CD14-positive monocyte (primary cell): ENCODE results near the gene ADIRF. TPM values are rescaled to one million over a fixed set of nuclear protein-coding genes. Genes with fewer than 3 reads are reported as not detected.
"Not testable (repeated sequence)": the region's sequence is repeated elsewhere in the genome, so short reads cannot be mapped to it uniquely, and the experiment has no call there.

ENCODE experiments used
- DNase-seq, 3 donors: peaks; one replicate each; pipeline ENCODE4 v3.0.0-alpha.2; 2011 to 2022
- H2AFZ ChIP-seq: 2 replicates; pipeline ENCODE4 v1.6.0; 2012; ENCODE audit warnings: mild to moderate bottlenecking, low read depth, low read length, inconsistent platforms; ENCODE audit not compliant: insufficient read depth, poor library complexity, severe bottlenecking
- H3K27ac ChIP-seq, 2 donors: 1 replicate in 1 of 2; 2 replicates in 1 of 2; pipeline ENCODE4 v1.5.1; 2012 to 2013; ENCODE audit warnings: low read length in 2 of 2, control low read depth in 1 of 2, inconsistent platforms in 1 of 2, low read depth in 1 of 2, mild to moderate bottlenecking in 1 of 2
- H3K27me3 ChIP-seq, 2 donors: one replicate each; pipeline versions ENCODE4 v1.6.0 to v1.6.1; 2011 to 2013; ENCODE audit warnings: low read length in 2 of 2; ENCODE audit not compliant: control insufficient read depth in 2 of 2, insufficient read depth in 2 of 2
- H3K36me3 ChIP-seq, 2 donors: replicated peaks in 1 of 2; 1 replicate in 1 of 2; 2 replicates in 1 of 2; pipeline versions ENCODE4 v1.5.1 to v1.6.1; 2012 to 2013; ENCODE audit warnings: low read length in 2 of 2, control low read depth in 1 of 2, inconsistent platforms in 1 of 2, mild to moderate bottlenecking in 1 of 2; ENCODE audit not compliant: insufficient read depth in 2 of 2, control insufficient read depth in 1 of 2
- H3K4me1 ChIP-seq, 2 donors: 1 replicate in 1 of 2; 2 replicates in 1 of 2; pipeline versions ENCODE4 v1.5.1 to v1.6.1; 2012 to 2013; ENCODE audit warnings: low read length in 2 of 2, control low read depth in 1 of 2, inconsistent platforms in 1 of 2, mild to moderate bottlenecking in 1 of 2, moderate library complexity in 1 of 2; ENCODE audit not compliant: insufficient read depth in 2 of 2, control insufficient read depth in 1 of 2
- H3K4me2 ChIP-seq: replicated peaks from 2 replicates; pipeline ENCODE3; 2012; ENCODE audit warnings: low read length, moderate library complexity, mild to moderate bottlenecking; ENCODE audit not compliant: poor library complexity, severe bottlenecking; ENCODE audit errors: extremely low read depth
- H3K4me3 ChIP-seq, 3 experiments: fragments of 200-600 bp in 1 of 3; sonication (generic) in 1 of 3; replicated peaks in 1 of 3; 1 replicate in 2 of 3; 2 replicates in 1 of 3; pipeline ENCODE4 v1.5.1; 2011 to 2013; ENCODE audit warnings: low read length in 3 of 3, mild to moderate bottlenecking in 3 of 3, control low read depth in 2 of 3, low read depth in 2 of 3, inconsistent platforms in 1 of 3, moderate library complexity in 1 of 3
- H3K79me2 ChIP-seq: 2 replicates; pipeline ENCODE4 v1.6.0; 2012; ENCODE audit warnings: mild to moderate bottlenecking, control low read depth, inconsistent platforms, low read length, moderate library complexity; ENCODE audit not compliant: insufficient read depth
- H3K9ac ChIP-seq: 2 replicates; pipeline ENCODE4 v1.6.0; 2017; ENCODE audit warnings: low read length, mild to moderate bottlenecking; ENCODE audit not compliant: insufficient read depth, poor library complexity, severe bottlenecking
- H3K9me3 ChIP-seq, 2 donors: replicated peaks in 1 of 2; 1 replicate in 1 of 2; 2 replicates in 1 of 2; pipeline versions ENCODE4 v1.5.1 to v1.6.1; 2012 to 2013; ENCODE audit warnings: low read length in 2 of 2, control low read depth in 1 of 2; ENCODE audit not compliant: control insufficient read depth in 1 of 2, insufficient read depth in 1 of 2
- H4K20me1 ChIP-seq: 2 replicates; pipeline ENCODE4 v1.6.0; 2012; ENCODE audit warnings: mild to moderate bottlenecking, low read length, control low read depth, moderate library complexity; ENCODE audit not compliant: insufficient read depth
- H3K27ac Mint-ChIP-seq, 7 donors: one replicate each; pipeline ENCODE4 v1.8.0; 2020; ENCODE audit warnings: mild to moderate bottlenecking in 7 of 7, mixed read lengths in 7 of 7, moderate library complexity in 6 of 7, inconsistent platforms in 2 of 7
- H3K27me3 Mint-ChIP-seq, 3 donors: one replicate each; pipeline ENCODE4 v1.8.0; 2021 to 2022; ENCODE audit warnings: low read depth in 3 of 3, mild to moderate bottlenecking in 3 of 3, mixed read lengths in 3 of 3, moderate library complexity in 3 of 3, inconsistent platforms in 1 of 3
- H3K36me3 Mint-ChIP-seq, 2 donors: one replicate each; pipeline ENCODE4 v1.8.0; 2020; ENCODE audit warnings: mixed read lengths in 2 of 2, inconsistent platforms in 1 of 2, mild to moderate bottlenecking in 1 of 2
- H3K4me1 Mint-ChIP-seq: one replicate; pipeline ENCODE4 v1.8.0; 2020; ENCODE audit warnings: mild to moderate bottlenecking, mixed read lengths
- H3K4me3 Mint-ChIP-seq, 2 donors: one replicate each; pipeline ENCODE4 v1.8.0; 2020; ENCODE audit warnings: mild to moderate bottlenecking in 2 of 2, mixed read lengths in 2 of 2, moderate library complexity in 1 of 2
- H3K9me3 Mint-ChIP-seq, 7 donors: one replicate each; pipeline ENCODE4 v1.8.0; 2020 to 2022; ENCODE audit warnings: mixed read lengths in 7 of 7, mild to moderate bottlenecking in 6 of 7, moderate library complexity in 6 of 7, inconsistent platforms in 2 of 7
- WGBS: methylation state at CpG from one replicate; pipeline ENCODE4 v1.1.5; 2013; ENCODE audit warnings: missing lambda C conversion rate; ENCODE audit not compliant: insufficient coverage; 5-methylcytosine and 5-hydroxymethylcytosine counted together
- intact Hi-C, 2 donors: fragments of 100-400 bp; cut with micrococcal nuclease; formaldehyde crosslinking; loops; one replicate each; pipeline versions ENCODE4 v1.15.0 to v1.15.1; 2023
- polyA plus RNA-seq, 3 donors: library from polyadenylated mRNA; depleted of rRNA in 1 of 3; unstranded in 2 of 3; stranded (reverse) in 1 of 3; fragments of 300-500 nt in 2 of 3; fragments of >200 nt in 1 of 3; fragmentation: Illumina TruSeq in 2 of 3; gene quantifications; 1 replicate in 2 of 3; 2 replicates in 1 of 3; pipeline ENCODE4 v1.2.3, GENCODE V29; 2012 to 2021
- TF ChIP-seq, protein P1 (sequence below): fragments of 200-600 bp; IDR thresholded peaks from one replicate; pipeline ENCODE4 v1.8.0; 2022; ENCODE audit warnings: antibody characterized with exemption, mild to moderate bottlenecking

ADIRF gene
- polyA plus RNA-seq, 3 donors = 0.19 TPM; not detected in 2

DNA sequence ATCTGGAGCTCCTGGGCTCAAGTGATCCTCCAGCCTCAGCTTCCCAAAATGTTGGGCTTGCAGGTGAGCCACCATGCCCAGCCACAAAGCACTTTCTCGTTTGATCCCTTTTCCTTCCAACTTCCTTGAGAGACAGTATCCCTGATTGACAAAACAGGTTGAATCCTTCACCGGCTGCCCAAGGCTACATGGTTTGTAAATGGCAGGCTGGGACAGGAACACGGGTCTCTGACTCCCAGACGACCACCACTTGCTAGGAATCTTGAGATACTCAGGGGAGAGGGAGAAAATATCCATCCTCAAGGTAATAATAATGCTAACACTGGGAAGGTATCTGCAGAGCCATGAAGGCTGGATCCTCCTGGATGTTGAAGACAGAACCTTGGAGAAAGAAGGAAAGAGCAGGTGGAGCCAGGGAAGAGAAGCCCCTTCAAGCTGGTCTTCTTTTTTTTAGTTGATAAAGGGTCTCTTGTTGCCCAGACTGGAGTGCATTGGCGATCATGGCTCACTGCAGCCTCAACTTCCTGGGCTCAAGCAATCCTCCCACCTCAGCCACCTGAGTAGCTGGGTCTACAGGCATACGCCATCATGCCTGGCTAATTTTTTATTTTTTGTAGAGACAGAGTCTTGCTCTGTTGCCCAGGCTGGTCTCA, 30.7 kb upstream of the ADIRF start:
- Histone ChIP-seq H3K79me2 (no peaks in the 10 kb centered on the region), H3K36me3 (no peaks in the 10 kb centered on the region), H3K27me3 (peaks cover 0 to 3% of the 10 kb centered on the region in 2 donors), H3K4me3 (no peak overlapping the region), H3K9me3 (no peaks in the 10 kb centered on the region), H3K27ac (no peak overlapping the region), H3K4me1 (peaks cover 4 to 6% of the 10 kb centered on the region in 2 donors), H4K20me1 (no peaks in the 10 kb centered on the region), H3K9ac (no peak overlapping the region), H2AFZ (no peak overlapping the region), H3K4me2 (no peak overlapping the region)
- peaks cover 3 to 5% (median 5%) of the 10 kb centered on the region in 3 donors for H3K27me3 Mint-ChIP-seq
- no CpG with 5 or more reads among the region's 6 CpGs for WGBS
- intact Hi-C loops = no loop called here
- no peak overlapping the region for H3K27ac Mint-ChIP-seq
- no peaks in the 10 kb centered on the region for H3K4me1 Mint-ChIP-seq
- peaks cover 0 to 2% (median 0%) of the 10 kb centered on the region in 7 donors for H3K9me3 Mint-ChIP-seq
- no peak for DNase-seq
- no peak overlapping the region for H3K4me3 Mint-ChIP-seq
- TF ChIP-seq, protein P1, sequence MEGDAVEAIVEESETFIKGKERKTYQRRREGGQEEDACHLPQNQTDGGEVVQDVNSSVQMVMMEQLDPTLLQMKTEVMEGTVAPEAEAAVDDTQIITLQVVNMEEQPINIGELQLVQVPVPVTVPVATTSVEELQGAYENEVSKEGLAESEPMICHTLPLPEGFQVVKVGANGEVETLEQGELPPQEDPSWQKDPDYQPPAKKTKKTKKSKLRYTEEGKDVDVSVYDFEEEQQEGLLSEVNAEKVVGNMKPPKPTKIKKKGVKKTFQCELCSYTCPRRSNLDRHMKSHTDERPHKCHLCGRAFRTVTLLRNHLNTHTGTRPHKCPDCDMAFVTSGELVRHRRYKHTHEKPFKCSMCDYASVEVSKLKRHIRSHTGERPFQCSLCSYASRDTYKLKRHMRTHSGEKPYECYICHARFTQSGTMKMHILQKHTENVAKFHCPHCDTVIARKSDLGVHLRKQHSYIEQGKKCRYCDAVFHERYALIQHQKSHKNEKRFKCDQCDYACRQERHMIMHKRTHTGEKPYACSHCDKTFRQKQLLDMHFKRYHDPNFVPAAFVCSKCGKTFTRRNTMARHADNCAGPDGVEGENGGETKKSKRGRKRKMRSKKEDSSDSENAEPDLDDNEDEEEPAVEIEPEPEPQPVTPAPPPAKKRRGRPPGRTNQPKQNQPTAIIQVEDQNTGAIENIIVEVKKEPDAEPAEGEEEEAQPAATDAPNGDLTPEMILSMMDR = no peak
- no peaks in the 10 kb centered on the region for H3K36me3 Mint-ChIP-seq

DNA sequence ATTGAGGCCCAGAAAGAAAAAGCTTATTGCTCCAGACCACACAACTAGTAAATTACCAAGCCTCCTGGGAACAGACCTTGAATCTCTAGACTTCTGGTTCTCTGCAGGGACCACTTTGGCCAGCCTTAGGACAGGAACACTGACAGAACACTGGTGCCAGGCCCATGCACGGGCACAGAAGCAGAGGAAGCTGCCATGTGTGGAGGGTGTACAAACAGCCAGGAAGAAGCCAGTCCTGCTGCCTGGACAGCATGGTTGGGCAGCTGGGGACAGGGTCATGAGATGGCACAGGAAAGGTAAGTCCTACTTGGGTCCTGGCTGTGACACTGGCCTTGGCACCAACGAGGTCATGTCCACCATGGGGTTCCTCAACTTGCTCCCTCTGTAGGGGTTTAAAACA, 30.0 kb upstream of the ADIRF start:
- H3K4me3 ChIP-seq = no peak overlapping the region
- no peaks in the 10 kb centered on the region for H3K4me1 Mint-ChIP-seq
- H3K36me3 ChIP-seq = no peaks in the 10 kb centered on the region
- intact Hi-C loops = no loop called here
- H3K9ac ChIP-seq = no peak overlapping the region
- H3K27ac Mint-ChIP-seq = no peak overlapping the region
- TF ChIP-seq, protein P1 = no peak
- no peak overlapping the region for H3K4me3 Mint-ChIP-seq
- no peaks in the 10 kb centered on the region for H3K36me3 Mint-ChIP-seq
- H3K9me3 Mint-ChIP-seq = peaks cover 0 to 2% (median 2%) of the 10 kb centered on the region in 7 donors
- H3K4me1 ChIP-seq = peaks cover 4 to 6% of the 10 kb centered on the region in 2 donors
- H3K9me3 ChIP-seq = no peaks in the 10 kb centered on the region
- 84% methylated on average over 2 of the region's 2 CpGs for WGBS
- H4K20me1 ChIP-seq = no peaks in the 10 kb centered on the region
- DNase-seq = no peak
- H3K27me3 Mint-ChIP-seq = peaks cover 3 to 5% (median 5%) of the 10 kb centered on the region in 3 donors
- H2AFZ ChIP-seq = no peak overlapping the region
- no peaks in the 10 kb centered on the region for H3K79me2 ChIP-seq
- no peak overlapping the region for H3K27ac ChIP-seq
- H3K27me3 ChIP-seq = peaks cover 0 to 3% of the 10 kb centered on the region in 2 donors
- no peak overlapping the region for H3K4me2 ChIP-seq

DNA sequence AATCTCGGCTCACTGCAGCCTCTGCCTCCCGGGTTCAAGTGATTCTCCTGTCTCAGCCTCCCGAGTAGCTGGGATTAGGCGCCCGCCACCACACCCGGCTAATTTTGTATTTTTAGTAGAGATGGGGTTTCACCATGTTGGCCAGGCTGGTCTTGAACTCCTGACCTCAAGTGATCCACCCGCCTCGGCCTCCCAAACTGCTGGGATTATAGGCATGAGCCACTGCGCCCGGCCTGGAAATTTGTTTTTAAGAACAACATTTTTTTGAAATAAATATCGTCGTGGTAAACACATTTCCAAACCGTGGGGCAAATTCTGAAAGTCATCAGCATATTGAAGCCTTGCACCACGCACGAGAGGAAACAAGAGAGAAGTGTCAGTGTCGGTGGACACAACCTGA, 28.2 kb upstream of the ADIRF start:
- H3K27ac Mint-ChIP-seq, intact Hi-C loops, H3K4me3 ChIP-seq, H3K36me3 Mint-ChIP-seq, DNase-seq, H3K36me3 ChIP-seq, H3K9ac ChIP-seq, H3K27me3 Mint-ChIP-seq, H3K9me3 Mint-ChIP-seq, H3K4me1 Mint-ChIP-seq, H3K27me3 ChIP-seq, H3K4me1 ChIP-seq, H4K20me1 ChIP-seq, H3K79me2 ChIP-seq, H3K4me2 ChIP-seq, H3K9me3 ChIP-seq, H3K27ac ChIP-seq: not testable (repeated sequence)
- H3K4me3 Mint-ChIP-seq = peak overlapping the region in 1 of 2 donors; percentile 81
- 96% methylated on average over 13 of the region's 16 CpGs for WGBS
- peak overlapping the region; percentile 63 for H2AFZ ChIP-seq
